ENCODE measurements around the gene SMPD4.
"Not testable (repeated sequence)": the region's sequence is repeated elsewhere in the genome, so short reads cannot be mapped to it uniquely, and the experiment has no call there.

SMPD4 gene

DNA sequence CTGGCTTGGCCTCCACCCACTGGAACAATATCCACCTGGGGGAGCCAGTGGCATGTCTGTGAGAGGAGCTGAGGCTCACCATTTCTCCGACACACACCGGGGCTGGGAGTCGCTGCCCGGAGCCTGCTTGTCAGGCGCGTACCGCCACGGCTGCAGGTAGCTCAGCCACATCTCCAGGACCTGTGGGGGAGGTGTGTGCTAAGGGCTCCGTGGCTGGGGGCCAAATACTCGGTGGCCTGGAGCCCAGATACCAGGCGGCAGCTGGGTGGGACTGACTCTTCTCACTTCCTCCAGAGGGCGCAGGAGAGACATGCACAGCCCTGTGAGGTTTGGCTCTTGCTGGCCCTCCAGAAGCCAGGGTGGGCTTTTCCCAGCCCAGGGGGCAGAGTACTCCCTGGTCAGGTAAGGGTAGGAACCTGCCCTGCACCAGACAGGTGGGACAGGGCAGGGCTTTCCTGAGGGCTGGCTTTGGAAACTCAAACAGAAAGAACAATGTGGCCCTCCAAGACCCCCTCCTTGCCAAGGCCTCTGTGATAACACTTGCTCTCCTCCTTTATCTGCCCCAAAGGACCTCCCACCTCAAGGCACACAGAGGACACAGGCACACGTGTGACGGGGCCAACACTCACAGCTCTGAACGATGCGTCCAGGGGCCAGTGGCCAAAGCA is 25.3 kb downstream of the SMPD4 start:
- H3K4me1 Mint-ChIP-seq (ENCODE audit: low read depth); H3K27me3 Mint-ChIP-seq (ENCODE audit: low read depth); H3K9me3 Mint-ChIP-seq; H3K4me3 Mint-ChIP-seq; H3K27ac Mint-ChIP-seq: not testable (repeated sequence)
- peaks cover 11% of the 10 kb centered on the region for H3K36me3 Mint-ChIP-seq (ENCODE audit: low read depth)

DNA sequence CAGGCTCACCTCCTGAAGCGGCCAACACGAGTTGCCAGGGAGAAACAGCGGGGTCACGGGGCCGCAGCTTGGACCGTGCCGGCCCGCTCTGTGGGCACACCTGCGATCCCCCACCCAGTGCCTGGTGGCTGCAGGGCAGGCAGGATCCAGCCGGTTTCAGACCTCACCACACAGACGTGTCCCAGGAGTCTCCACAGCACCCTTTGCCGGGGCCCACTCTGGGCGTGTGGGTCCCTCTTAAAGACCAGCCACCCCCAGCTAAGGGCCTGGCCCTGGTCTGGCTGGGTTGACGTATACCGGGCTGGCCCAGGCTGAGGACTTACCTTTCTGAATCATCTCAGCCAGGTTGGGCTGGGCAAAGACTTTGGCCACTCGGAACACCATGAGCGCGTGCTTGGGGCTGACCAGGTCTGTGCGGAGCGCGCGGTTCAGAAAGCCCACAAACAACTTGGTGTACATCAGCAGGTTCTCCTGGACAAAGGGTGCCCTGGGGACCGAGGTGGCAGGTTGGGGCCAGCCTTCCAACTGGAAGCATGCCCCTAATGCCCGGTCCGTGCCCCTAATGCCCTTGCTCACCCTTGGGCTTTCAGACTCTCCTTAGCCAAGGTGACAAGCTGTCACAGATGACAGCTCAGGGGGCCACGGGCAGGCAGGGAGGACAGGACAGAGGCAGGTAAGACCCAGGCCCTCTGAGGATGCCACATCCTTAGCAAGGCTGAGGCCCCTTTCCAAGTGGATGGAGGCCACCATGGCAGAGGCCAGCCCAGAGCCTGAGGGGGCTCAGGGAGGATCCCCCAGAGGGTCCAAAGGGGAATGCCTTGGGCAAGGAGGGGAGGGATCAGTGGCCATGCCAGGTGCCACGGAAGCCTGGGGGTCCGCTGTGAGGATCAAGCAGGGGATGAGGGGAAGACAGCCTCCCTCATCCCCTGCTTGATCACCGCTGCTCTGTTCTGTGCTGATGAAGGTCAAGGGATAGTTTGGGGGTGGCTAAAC is 26.3 kb downstream of the SMPD4 start:
- H3K27me3 Mint-ChIP-seq (ENCODE audit: low read depth) = no peaks in the 10 kb centered on the region
- H3K27ac Mint-ChIP-seq = no peak overlapping the region
- H3K4me1 Mint-ChIP-seq (ENCODE audit: low read depth) = peaks cover 7% of the 10 kb centered on the region
- H3K4me3 Mint-ChIP-seq = no peak overlapping the region
- no peaks in the 10 kb centered on the region for H3K9me3 Mint-ChIP-seq
- H3K36me3 Mint-ChIP-seq (ENCODE audit: low read depth) = peaks cover 8% of the 10 kb centered on the region

DNA sequence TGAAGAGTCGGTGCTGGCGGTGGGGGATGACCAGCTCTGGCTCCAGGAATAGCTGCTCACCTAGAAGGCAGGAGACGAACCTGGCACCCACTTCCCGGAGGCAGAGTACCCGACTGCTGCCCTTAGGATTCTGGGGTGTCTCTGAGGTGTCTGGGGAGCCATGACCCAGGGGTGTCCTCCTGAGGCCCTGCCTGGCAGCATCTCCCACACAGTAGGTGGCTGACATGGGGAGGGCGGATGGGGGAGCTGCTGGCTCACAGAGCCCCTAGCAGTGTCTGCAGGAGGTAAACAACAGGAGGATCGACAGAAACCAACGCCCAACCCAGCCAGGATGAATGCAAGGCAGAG is 27.0 kb downstream of the SMPD4 start:
- H3K36me3 Mint-ChIP-seq (ENCODE audit: low read depth); H3K9me3 Mint-ChIP-seq; H3K4me3 Mint-ChIP-seq; H3K4me1 Mint-ChIP-seq (ENCODE audit: low read depth); H3K27me3 Mint-ChIP-seq (ENCODE audit: low read depth); H3K27ac Mint-ChIP-seq: not testable (repeated sequence)

DNA sequence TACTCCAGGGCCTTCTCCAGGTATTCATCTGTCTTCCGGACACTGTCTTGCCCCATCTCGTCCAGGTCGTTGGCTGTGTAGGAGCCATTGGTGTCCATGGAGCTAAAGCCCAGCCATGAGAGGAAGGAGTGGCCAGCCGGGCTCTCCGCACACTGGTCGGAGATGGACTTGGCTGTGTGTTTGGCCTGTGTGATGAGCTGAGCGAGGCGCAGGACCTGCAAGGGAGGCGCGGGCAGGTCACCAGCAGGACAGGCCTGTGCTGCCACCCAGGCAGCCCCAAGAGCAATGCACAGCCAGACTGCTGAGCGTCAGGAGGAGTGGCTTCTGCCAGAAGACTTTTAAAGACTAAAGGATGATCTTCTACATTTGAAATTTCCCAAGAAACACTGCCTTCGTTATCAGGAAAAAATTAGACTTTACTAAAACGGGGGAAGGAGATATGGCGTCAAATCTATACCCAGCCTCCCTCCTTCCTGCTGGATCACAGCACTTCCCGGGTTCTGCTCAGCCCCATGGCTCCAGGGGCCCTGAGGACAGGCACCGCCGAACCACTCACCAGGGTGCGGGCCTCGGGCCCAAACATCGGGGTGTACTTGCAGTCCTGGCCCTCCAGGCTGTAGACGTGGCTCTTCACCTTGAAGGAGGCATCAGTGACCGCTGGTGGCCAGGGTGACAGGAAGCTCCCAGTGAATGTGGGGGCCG is 27.5 kb downstream of the SMPD4 start:
- H3K36me3 Mint-ChIP-seq (ENCODE audit: low read depth) = not testable (repeated sequence)

GRCh38 chr2:130152816-130153595 is 28.4 kb downstream of the SMPD4 start:
- peaks cover 8% of the 10 kb centered on the region for H3K36me3 Mint-ChIP-seq (ENCODE audit: low read depth)
- no peaks in the 10 kb centered on the region for H3K27me3 Mint-ChIP-seq (ENCODE audit: low read depth)
- no peak overlapping the region for H3K4me3 Mint-ChIP-seq
- H3K4me1 Mint-ChIP-seq (ENCODE audit: low read depth) = peaks cover 6% of the 10 kb centered on the region
- no peak overlapping the region for H3K27ac Mint-ChIP-seq
- H3K9me3 Mint-ChIP-seq = no peaks in the 10 kb centered on the region

More for the DNA sequence above, 27.5 kb downstream of the SMPD4 start:
- H3K27ac Mint-ChIP-seq; H3K9me3 Mint-ChIP-seq; H3K4me3 Mint-ChIP-seq; H3K27me3 Mint-ChIP-seq (ENCODE audit: low read depth); H3K4me1 Mint-ChIP-seq (ENCODE audit: low read depth): not testable (repeated sequence)

- not testable (repeated sequence) for H3K4me1 Mint-ChIP-seq (ENCODE audit: low read depth); H3K36me3 Mint-ChIP-seq (ENCODE audit: low read depth); H3K27me3 Mint-ChIP-seq (ENCODE audit: low read depth); H3K9me3 Mint-ChIP-seq; H3K27ac Mint-ChIP-seq; H3K4me3 Mint-ChIP-seq
Measured at GRCh38 chr2:130152136-130152815, 29.1 kb downstream of the SMPD4 start.

DNA sequence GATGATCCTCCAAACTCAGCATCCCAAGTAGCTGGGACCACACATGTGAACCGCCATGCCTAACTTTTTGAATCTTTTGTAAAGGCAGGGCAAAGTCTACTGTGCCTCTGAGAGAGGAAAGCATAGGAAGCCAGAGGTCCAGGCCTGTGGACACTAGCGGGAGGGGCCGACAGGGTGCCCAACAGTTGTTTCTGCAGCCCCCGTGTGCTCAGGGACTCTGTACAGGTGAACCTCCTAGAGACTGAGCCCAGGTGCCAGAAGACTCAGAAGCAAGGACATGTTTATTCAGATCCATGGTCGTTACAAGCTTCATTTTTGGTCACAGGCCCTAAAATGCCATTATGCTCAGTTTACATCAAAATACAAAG is 30.3 kb downstream of the SMPD4 start:
- not testable (repeated sequence) for H3K27me3 Mint-ChIP-seq (ENCODE audit: low read depth); H3K4me1 Mint-ChIP-seq (ENCODE audit: low read depth); H3K4me3 Mint-ChIP-seq; H3K27ac Mint-ChIP-seq; H3K36me3 Mint-ChIP-seq (ENCODE audit: low read depth); H3K9me3 Mint-ChIP-seq

DNA sequence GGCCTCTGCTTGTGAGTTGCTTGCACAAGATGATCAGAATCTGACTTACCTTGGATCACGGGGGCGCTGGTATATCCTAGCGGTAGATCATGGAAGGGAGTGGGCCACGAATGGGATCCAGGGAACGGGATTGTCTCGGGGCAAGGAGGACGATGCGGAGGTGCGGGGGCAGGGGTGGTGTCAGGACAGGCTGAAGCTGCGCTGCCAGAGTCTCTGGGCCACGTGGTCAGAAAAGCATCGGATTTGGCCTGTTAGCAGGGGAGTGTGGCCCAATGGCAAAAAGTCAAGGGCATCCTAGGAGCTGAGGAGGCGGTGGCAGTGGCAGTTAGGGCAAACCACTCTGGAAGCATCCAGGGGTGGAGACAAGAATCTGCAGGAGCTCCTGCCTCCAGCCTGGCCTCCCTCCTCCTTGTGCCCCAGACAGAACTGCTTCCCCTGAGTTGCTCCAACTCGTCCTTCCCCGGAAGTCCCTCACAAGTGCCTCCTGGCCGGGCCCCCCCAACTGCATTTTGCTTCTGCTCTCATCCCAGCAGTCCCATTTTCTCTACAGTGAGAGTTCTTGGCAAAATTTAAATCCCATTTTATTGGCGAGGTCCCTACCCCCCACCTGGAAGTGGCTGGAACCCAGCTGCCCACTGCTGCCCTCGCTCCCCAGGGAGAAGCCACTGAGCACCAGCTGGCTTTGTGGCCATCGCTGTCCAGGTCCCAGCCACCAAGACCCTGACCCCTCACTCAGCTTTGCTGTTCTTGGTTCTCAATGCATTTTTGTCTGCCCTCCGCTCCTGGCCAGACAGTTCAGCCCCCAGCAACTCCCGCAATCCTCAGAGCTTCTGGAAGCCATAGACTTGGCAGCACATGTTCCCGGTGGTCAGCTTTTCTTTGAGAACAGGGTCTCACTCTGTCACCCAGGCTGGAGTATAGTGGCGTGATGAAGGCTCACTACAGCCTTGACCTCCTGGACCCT is 30.9 kb downstream of the SMPD4 start:
- no peak overlapping the region for H3K4me3 Mint-ChIP-seq
- H3K4me1 Mint-ChIP-seq (ENCODE audit: low read depth) = peaks cover 4% of the 10 kb centered on the region
- H3K9me3 Mint-ChIP-seq = no peaks in the 10 kb centered on the region
- peaks cover 8% of the 10 kb centered on the region for H3K36me3 Mint-ChIP-seq (ENCODE audit: low read depth)
- no peak overlapping the region for H3K27ac Mint-ChIP-seq
- peaks cover 4% of the 10 kb centered on the region for H3K27me3 Mint-ChIP-seq (ENCODE audit: low read depth)

DNA sequence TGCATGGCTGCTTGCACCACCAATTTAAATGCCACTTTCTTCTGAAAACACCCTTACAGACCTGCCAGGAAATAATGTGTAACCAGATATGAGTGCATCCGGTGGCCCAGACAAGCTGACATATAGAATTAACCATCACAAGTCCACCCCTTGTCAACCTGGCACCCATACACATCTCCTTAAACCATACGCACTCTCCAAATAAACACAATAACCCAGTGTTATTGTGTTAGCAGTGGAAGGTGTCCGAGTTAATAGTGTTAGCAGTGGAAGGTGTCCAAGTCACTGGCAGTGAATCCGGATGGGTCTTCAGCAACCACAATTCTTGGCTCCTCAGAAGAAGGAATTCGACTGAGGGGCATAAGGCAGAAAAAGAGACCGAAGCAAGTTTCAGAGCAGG is 32.9 kb downstream of the SMPD4 start:
- H3K27me3 Mint-ChIP-seq (ENCODE audit: low read depth); H3K27ac Mint-ChIP-seq; H3K9me3 Mint-ChIP-seq; H3K36me3 Mint-ChIP-seq (ENCODE audit: low read depth); H3K4me3 Mint-ChIP-seq; H3K4me1 Mint-ChIP-seq (ENCODE audit: low read depth): not testable (repeated sequence)

GRCh38 chr2:130145006-130145414 is 36.4 kb downstream of the SMPD4 start, which contains the start of gene CCDC74B:
CCDC74B (minus strand) TSS chr2:130145112; CDS start chr2:130144996, 116 bp downstream.
- H3K27me3 Mint-ChIP-seq (ENCODE audit: low read depth); H3K36me3 Mint-ChIP-seq (ENCODE audit: low read depth); H3K9me3 Mint-ChIP-seq; H3K27ac Mint-ChIP-seq: not testable (repeated sequence)
- H3K4me3 Mint-ChIP-seq = peak within 1 kb of the TSS; percentile 76
- H3K4me1 Mint-ChIP-seq (ENCODE audit: low read depth) = peaks cover 14% of the 10 kb centered on the region

GRCh38 chr2:130143266-130144039 is 37.9 kb downstream of the SMPD4 start:
- peak overlapping the region; percentile 6 for H3K27ac Mint-ChIP-seq
- not testable (repeated sequence) for H3K36me3 Mint-ChIP-seq (ENCODE audit: low read depth); H3K27me3 Mint-ChIP-seq (ENCODE audit: low read depth); H3K9me3 Mint-ChIP-seq
- peaks cover 11% of the 10 kb centered on the region for H3K4me1 Mint-ChIP-seq (ENCODE audit: low read depth)
- peak overlapping the region; percentile 73 for H3K4me3 Mint-ChIP-seq

DNA sequence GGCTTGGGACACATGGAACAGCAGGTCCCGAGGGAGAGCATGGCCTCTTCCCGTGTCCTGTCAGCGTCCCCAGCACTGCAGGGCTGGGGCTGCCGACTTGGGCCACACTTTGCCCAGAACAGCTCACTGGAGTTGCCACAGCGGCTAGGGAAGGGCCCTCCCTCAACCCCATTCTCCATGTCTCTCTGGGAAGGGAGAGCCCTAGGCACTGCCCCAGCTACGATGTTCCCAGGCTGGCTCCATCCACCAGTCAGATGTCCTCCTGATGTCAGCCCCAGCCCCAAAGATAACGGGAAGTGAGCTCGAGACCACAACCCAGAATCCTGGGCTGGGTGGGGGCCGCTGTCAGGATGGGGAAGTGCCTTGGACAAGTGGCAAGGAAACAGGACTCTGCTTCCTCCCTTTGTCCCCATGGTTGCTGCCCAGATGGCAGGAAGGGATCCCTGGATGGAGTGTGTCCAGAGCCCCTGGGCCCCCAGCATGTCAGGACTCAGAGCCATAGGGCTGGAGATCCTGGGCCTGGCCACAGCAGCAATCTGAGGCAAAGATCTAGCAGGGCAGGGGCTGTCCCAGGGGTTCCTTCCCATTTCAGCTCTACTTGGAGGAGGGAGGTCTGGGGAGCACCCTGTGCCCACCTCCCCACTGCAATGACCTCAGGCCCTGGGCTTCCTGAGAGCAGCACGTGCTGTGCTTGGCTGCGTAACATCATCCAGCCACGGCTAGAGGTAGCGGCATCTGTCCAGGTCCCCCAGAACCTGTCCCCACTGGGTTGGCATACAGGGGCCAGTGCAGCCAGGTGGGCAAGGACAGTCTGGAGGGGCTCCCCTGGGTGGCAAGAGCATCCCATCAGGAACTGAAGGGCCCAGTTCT is 38.8 kb downstream of the SMPD4 start:
- H3K9me3 Mint-ChIP-seq; H3K4me1 Mint-ChIP-seq (ENCODE audit: low read depth); H3K4me3 Mint-ChIP-seq; H3K36me3 Mint-ChIP-seq (ENCODE audit: low read depth); H3K27ac Mint-ChIP-seq; H3K27me3 Mint-ChIP-seq (ENCODE audit: low read depth): not testable (repeated sequence)

Data from T-helper 1 cell treated with Interleukin-12 subunit alpha and Interleukin-12 subunit beta and Interleukin-4 antibody, amounts not matched to agents 30 μg/mL and 1 μg/mL, for 36 hours (primary cell).